Activated T-cell treated with anti-CD3 and anti-CD28 coated beads, Interleukin-2, amount 50 U/mL, for 72 hours (primary cell): ENCODE results near the gene TSFM. TPM values are rescaled to one million over a fixed set of nuclear protein-coding genes. Genes with fewer than 3 reads are reported as not detected.
A peak's percentile ranks its signal among the peaks of the same experiment; 100 is the strongest.
"Not testable (repeated sequence)": the region's sequence is repeated elsewhere in the genome, so short reads cannot be mapped to it uniquely, and the experiment has no call there.

Experiments
- ATAC-seq, 2 donors: fragments of 150-1000 bp; cut with Tn5 transposase; replicated peaks in 1 of 2; 2 replicates each; pipeline ENCODE4 v1.10.0; 2021; ENCODE audit warnings: moderate library complexity in 2 of 2, mild to moderate bottlenecking in 1 of 2
- DNase-seq, 2 donors: peaks; one replicate each; pipeline ENCODE4 v3.0.0; 2021 to 2022; ENCODE audit warnings: mixed read lengths in 1 of 2
- H3K27ac Mint-ChIP-seq: one replicate; pipeline ENCODE4 v1.8.0; 2022; ENCODE audit warnings: mild to moderate bottlenecking, moderate library complexity, mixed read lengths
- H3K27me3 Mint-ChIP-seq: one replicate; pipeline ENCODE4 v1.8.0; 2022; ENCODE audit warnings: low read depth, mixed read lengths
- H3K36me3 Mint-ChIP-seq, 2 donors: one replicate each; pipeline ENCODE4 v1.8.0; 2022; ENCODE audit warnings: mixed read lengths in 2 of 2, mild to moderate bottlenecking in 1 of 2; ENCODE audit not compliant: insufficient read depth in 2 of 2
- H3K4me1 Mint-ChIP-seq: one replicate; pipeline ENCODE4 v1.8.0; 2022; ENCODE audit warnings: low read depth, mixed read lengths
- H3K4me3 Mint-ChIP-seq, 2 donors: one replicate each; pipeline ENCODE4 v1.8.0; 2022; ENCODE audit warnings: mild to moderate bottlenecking in 2 of 2, mixed read lengths in 2 of 2, moderate library complexity in 2 of 2
- H3K9me3 Mint-ChIP-seq, 2 donors: one replicate each; pipeline ENCODE4 v1.8.0; 2022; ENCODE audit warnings: mixed read lengths in 2 of 2
- total RNA-seq, 2 donors: library from RNA; stranded (reverse); gene quantifications; one replicate each; pipeline ENCODE4 v1.2.3, GENCODE V29; 2022

Gene TSFM
- total RNA-seq, 2 donors from 2014 or later, result 30.4 to 30.9 TPM

- H3K4me1 Mint-ChIP-seq, result no peaks in the 10 kb centered on the region
- no peak overlapping the region for H3K27ac Mint-ChIP-seq
- DNase-seq (no peak), ATAC-seq (no peak)
- H3K27me3 Mint-ChIP-seq, result no peaks in the 10 kb centered on the region
- H3K9me3 Mint-ChIP-seq, result no peaks in the 10 kb centered on the region
- peaks cover 0 to 1% of the 10 kb centered on the region in 2 donors for H3K36me3 Mint-ChIP-seq
- no peak overlapping the region for H3K4me3 Mint-ChIP-seq
These were observed 25.8 kb downstream of the TSFM start for GRCh38 chr12:57808351-57808750.

GRCh38 chr12:57809425-57809824 lies 26.8 kb downstream of the TSFM start:
- no peak for ATAC-seq

DNA sequence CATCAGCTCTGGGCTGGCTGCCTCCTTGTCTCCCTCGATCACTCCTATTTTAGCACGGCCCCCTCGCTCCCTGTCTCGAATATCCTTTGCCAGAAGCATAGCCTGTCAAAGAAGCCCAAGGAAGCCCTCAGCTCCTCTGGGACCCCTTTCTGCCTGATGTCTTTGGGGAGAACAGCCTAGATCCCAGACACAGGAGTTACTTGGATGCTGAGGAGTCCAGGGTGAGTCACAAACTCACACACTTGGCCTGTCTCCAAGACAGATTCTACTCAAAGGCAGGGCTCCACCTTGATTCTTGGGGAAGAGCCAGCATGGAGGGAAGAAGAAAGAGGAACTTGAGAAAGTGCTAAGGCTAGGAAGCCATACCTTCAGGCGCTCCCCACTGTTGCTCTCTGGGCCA lies 27.9 kb downstream of the TSFM start:
- Mint-ChIP-seq H3K27ac (no peak overlapping the region), H3K4me1 (no peaks in the 10 kb centered on the region), H3K9me3 (no peaks in the 10 kb centered on the region), H3K36me3 (peaks cover 0 to 1% of the 10 kb centered on the region in 2 donors), H3K4me3 (no peak overlapping the region), H3K27me3 (no peaks in the 10 kb centered on the region)
- ATAC-seq, result no peak
- DNase-seq, result no peak

More at GRCh38 chr12:57809425-57809824, 26.8 kb downstream of the TSFM start:
- Mint-ChIP-seq H3K4me1 (no peaks in the 10 kb centered on the region), H3K9me3 (no peaks in the 10 kb centered on the region), H3K27ac (no peak overlapping the region), H3K36me3 (peaks cover 0 to 1% of the 10 kb centered on the region in 2 donors), H3K4me3 (no peak overlapping the region), H3K27me3 (no peaks in the 10 kb centered on the region)
- DNase-seq, result no peak

- H3K9me3 Mint-ChIP-seq, result no peaks in the 10 kb centered on the region
- no peak overlapping the region for H3K4me3 Mint-ChIP-seq
- ATAC-seq, result no peak
- no peaks in the 10 kb centered on the region for H3K4me1 Mint-ChIP-seq
- DNase-seq, result no peak
- no peaks in the 10 kb centered on the region for H3K36me3 Mint-ChIP-seq
- H3K27ac Mint-ChIP-seq, result no peak overlapping the region
- H3K27me3 Mint-ChIP-seq, result no peaks in the 10 kb centered on the region
These were observed 28.6 kb downstream of the TSFM start for GRCh38 chr12:57811028-57811755.

DNA sequence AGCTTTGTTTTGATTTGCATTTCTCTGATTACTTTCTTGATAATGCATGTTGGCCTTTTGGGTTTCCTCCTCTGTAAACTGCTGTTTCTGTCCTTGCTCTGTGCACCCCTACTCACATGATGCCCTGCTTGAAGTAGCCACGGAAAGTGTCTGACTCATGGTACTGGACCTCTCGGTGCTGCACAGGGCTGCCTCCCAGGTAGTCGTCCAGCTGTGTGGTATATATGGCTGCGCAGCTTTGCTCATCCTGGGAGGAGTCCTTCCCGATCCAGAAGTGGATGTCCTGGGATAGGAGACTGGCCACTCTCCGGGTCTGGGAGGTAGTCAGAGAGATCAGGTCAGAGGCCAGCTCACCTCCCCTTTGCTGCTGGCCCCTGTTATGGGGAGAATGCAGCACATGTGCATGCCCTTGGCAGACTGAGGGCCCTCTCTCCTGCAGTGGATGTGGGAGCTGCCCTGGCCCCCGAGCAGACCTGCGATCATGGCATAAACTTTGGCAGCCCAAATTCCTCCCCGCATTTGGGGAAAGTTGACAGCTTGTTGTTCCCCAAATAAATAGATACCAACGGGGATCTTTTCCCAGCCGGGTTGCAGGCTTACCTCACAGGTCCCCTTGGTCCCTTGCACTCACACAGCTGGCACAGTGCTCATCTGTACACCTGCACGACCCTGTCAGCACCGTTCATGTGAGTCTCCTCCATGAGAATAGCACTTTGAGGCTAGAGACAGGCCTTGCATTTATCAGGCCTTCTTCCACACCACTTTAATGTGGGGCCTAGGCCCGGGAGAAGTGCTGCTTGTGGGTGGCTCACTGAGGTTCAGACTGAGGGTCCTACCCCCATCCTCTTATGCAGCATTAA lies 30.8 kb downstream of the TSFM start:
- Mint-ChIP-seq H3K4me3 (no peak overlapping the region), H3K9me3 (no peaks in the 10 kb centered on the region), H3K27me3 (no peaks in the 10 kb centered on the region), H3K4me1 (no peaks in the 10 kb centered on the region), H3K36me3 (no peaks in the 10 kb centered on the region), H3K27ac (no peak overlapping the region)
- DNase-seq (no peak), ATAC-seq (no peak)

DNA sequence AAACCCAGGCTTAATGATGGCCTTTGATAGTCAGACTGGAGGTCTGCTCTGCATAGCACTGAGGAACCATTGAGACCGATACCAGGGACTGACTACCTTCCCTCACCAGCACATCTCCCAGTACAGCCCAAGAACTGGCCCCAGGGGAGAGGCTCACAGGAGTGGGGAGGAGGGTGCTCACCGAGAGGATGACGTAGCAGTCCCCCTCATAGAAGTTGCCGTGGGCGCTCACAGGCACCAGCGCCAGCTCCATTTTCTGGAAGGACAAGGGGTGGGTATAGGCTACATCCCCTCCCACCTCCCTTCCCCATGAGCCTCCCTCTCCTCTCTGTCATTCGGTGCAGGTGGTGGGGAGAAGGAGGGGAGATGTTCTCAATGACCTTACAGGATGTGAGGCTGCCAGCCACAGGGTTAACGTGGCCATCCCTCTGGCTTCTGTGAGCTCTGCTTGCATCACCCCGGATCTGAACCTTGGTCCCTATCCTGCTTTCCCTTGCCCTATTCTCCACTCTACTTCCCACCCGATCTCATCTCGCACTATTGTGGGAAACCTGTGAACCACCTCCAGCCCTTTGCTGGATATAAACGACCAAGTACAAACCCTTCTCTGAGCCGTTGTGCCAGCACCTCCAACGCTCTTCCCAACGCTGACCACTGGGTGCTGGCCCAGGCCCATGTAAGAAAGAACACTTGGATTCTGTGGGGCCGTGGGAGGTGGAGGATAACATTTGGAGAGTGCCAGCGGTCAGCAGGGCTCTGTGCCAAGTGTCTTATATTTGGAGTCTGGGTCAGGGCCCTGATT lies 31.6 kb downstream of the TSFM start:
- Mint-ChIP-seq H3K4me1 (no peaks in the 10 kb centered on the region), H3K4me3 (no peak overlapping the region), H3K9me3 (no peaks in the 10 kb centered on the region), H3K27me3 (no peaks in the 10 kb centered on the region), H3K36me3 (no peaks in the 10 kb centered on the region), H3K27ac (no peak overlapping the region)
- no peak for ATAC-seq
- DNase-seq, result no peak

DNA sequence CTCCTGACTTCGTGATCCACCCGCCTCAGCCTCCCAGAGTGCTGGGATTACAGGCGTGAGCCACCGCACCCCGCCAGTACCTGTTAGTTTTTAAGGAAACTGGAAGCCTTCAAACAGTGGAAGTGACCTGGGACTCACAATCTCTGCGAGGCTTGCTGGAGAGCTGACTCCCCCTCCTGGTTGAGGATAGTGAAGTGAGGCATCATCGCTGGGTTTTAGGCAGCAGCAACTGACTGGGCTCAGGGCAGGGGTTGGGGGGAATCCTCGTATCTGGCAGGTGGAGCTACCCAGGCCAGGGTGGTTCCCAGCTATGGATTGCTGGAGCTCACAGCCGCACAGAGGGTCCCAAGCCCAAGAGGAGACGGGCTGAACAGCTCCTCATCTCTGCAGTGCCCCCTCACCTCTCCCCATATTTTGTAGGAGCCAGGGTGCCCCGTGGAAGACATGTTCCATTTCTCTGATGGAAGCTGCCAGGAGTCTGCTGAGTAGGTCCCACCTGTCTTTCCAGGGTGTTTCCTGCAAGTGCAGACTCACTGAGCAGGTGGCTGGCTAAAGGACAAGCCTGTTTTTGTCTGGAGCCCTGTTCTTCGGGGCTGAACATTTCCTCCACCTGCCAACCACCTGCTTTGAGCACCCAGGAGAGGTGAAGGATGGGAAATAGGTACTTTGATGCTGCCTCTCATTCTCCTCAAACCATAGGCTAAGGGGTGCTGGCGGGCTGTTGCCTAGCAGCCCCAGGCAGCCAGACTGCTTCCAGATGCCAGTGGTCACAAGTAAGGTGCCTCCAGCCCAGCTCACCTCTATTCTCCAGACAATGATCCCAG lies 32.8 kb downstream of the TSFM start:
- ATAC-seq, result no peak
- Mint-ChIP-seq H3K4me1 (no peaks in the 10 kb centered on the region), H3K9me3 (no peaks in the 10 kb centered on the region), H3K36me3 (no peaks in the 10 kb centered on the region), H3K27ac (no peak overlapping the region), H3K4me3 (no peak overlapping the region), H3K27me3 (no peaks in the 10 kb centered on the region)
- no peak for DNase-seq

DNA sequence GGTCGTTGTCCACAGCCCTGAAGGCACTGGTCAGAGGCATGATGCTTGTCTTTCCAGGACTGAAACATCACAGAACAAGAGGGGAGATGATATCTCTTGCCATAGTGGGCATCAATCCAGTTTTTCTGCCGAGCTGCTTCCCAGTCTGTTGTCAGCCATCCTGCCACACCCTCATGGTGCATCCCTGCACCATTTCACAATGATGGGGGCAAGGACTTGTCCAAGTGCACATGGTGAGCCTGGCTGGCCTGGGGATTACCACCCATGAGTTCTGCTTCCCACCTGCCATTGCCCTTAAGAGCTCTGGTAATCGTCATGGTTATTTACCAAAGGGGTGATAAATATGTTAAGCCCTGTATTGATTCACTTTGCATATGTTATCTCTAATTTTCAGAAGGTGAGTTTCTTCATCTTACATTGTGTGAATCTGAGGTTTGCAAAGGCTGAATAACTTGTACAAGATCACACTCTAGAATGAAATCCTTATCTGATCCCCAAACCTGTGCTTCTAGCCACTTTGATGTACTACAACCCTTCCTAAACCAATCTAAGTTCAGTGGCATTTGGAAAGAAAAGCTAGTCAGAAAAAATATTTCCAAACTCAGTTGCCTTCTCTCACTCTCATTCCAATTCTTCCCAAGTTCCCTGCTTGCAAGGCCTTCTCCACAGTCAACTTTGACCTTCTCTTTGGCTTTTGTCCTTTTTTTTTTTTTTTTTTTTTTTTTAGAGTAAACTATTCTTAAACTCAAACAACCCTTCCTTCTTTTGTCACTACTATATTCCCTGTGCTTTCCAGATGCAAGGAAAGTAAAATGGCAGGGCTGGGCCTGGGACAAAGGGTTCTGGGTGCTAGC lies 33.6 kb downstream of the TSFM start:
- no peaks in the 10 kb centered on the region for H3K27me3 Mint-ChIP-seq
- peak overlapping the region; percentile 35 for H3K27ac Mint-ChIP-seq
- no peak overlapping the region for H3K4me3 Mint-ChIP-seq
- DNase-seq (no peak), ATAC-seq (no peak)
- no peaks in the 10 kb centered on the region for H3K36me3 Mint-ChIP-seq
- no peaks in the 10 kb centered on the region for H3K4me1 Mint-ChIP-seq
- H3K9me3 Mint-ChIP-seq, result no peaks in the 10 kb centered on the region

GRCh38 chr12:57816855-57817151 lies 34.2 kb downstream of the TSFM start:
- Mint-ChIP-seq H3K36me3 (no peaks in the 10 kb centered on the region), H3K4me3 (no peak overlapping the region), H3K27ac (no peak overlapping the region), H3K27me3 (no peaks in the 10 kb centered on the region), H3K9me3 (no peaks in the 10 kb centered on the region), H3K4me1 (no peaks in the 10 kb centered on the region)
- DNase-seq, result no peak
- no peak for ATAC-seq

GRCh38 chr12:57817261-57817989 lies 34.8 kb downstream of the TSFM start:
- H3K4me1 Mint-ChIP-seq, result no peaks in the 10 kb centered on the region
- H3K27me3 Mint-ChIP-seq, result no peaks in the 10 kb centered on the region
- no peak overlapping the region for H3K4me3 Mint-ChIP-seq
- ATAC-seq, result no peak
- no peak for DNase-seq
- H3K27ac Mint-ChIP-seq, result no peak overlapping the region
- no peaks in the 10 kb centered on the region for H3K9me3 Mint-ChIP-seq
- no peaks in the 10 kb centered on the region for H3K36me3 Mint-ChIP-seq

GRCh38 chr12:57817990-57818331 lies 35.4 kb downstream of the TSFM start:
- not testable (repeated sequence) for H3K9me3 Mint-ChIP-seq, DNase-seq, H3K27ac Mint-ChIP-seq

More at GRCh38 chr12:57817990-57818331, 35.4 kb downstream of the TSFM start:
- not testable (repeated sequence) for H3K36me3 Mint-ChIP-seq, ATAC-seq, H3K27me3 Mint-ChIP-seq, H3K4me3 Mint-ChIP-seq, H3K4me1 Mint-ChIP-seq
